ENCODE data around the gene GIGYF2.
"Not testable (repeated sequence)": the region's sequence is repeated elsewhere in the genome, so short reads cannot be mapped to it uniquely, and the experiment has no call there.

GIGYF2 gene

DNA sequence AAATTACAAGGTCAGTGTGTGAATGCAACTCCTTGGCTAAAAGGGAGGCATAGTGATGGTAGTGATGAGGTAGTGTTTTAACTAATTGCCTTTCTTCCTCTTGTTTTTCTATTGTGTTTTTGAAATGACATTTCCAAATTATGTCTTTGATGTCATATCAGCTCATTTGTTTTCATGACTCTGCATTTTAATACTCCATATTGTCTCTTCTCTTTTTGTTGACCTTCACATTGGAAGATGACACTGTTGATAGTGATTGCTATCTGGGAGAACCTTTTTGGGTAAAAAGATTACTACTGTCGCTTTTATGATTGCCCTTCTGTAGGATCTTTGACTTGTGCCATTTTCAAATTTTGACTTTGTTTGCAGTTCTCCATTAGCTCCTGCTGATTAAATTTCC lies 3.0 kb downstream of the GIGYF2 start:
- Mint-ChIP-seq H3K9me3 (peaks cover 2% of the 10 kb centered on the region), H3K4me1 (peaks cover 29% of the 10 kb centered on the region), H3K4me3 (no peak overlapping the region), H3K36me3 (peaks cover 15% of the 10 kb centered on the region), H3K27ac (no peak overlapping the region), H3K27me3 (no peaks in the 10 kb centered on the region)
- ATAC-seq (ENCODE audit: low read depth), result no peak
- no peak for DNase-seq (ENCODE audit: low spot score in 2 of 2)

DNA sequence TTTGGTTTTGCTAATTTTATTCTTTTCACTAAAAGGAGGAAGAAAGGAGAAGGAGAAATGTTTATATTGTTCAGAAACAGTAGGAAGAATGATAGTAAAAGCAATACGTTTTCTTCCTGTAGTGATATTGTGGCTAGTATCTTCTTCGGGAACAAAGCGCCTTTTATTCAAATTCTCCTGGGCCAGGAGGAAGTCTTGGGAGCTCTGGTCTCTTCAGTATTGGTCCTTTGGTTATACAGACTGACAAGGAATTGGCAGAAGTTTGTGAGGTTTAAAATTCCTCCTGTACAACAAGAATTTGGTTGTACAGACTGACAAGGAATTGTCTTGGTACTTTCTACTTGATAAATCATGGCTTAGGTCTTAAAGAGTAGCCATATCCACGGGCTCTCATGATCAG lies 9.9 kb downstream of the GIGYF2 start:
- Mint-ChIP-seq H3K4me3 (no peak overlapping the region), H3K36me3 (peaks cover 13% of the 10 kb centered on the region), H3K27ac (no peak overlapping the region), H3K27me3 (no peaks in the 10 kb centered on the region), H3K4me1 (peaks cover 3% of the 10 kb centered on the region), H3K9me3 (no peaks in the 10 kb centered on the region)
- DNase-seq (ENCODE audit: low spot score in 2 of 2), result no peak
- ATAC-seq (ENCODE audit: low read depth), result no peak

- ATAC-seq (ENCODE audit: low read depth) (no peak), DNase-seq (ENCODE audit: low spot score in 2 of 2) (no peak)
- no peak overlapping the region for H3K4me3 Mint-ChIP-seq
- peaks cover 21% of the 10 kb centered on the region for H3K36me3 Mint-ChIP-seq
- no peak overlapping the region for H3K27ac Mint-ChIP-seq
- H3K9me3 Mint-ChIP-seq, result no peaks in the 10 kb centered on the region
- peaks cover 12% of the 10 kb centered on the region for H3K4me1 Mint-ChIP-seq
- no peaks in the 10 kb centered on the region for H3K27me3 Mint-ChIP-seq
These were observed 16.4 kb downstream of the GIGYF2 start for GRCh38 chr2:232713505-232713904.

GRCh38 chr2:232714969-232715368 lies 17.8 kb downstream of the GIGYF2 start:
- no peak for DNase-seq (ENCODE audit: low spot score in 2 of 2)
- Mint-ChIP-seq H3K4me1 (peaks cover 16% of the 10 kb centered on the region), H3K27me3 (no peaks in the 10 kb centered on the region)

GRCh38 chr2:232720056-232720455 lies 22.9 kb downstream of the GIGYF2 start:
- H3K9me3 Mint-ChIP-seq, result not testable (repeated sequence)

More at GRCh38 chr2:232714969-232715368, 17.8 kb downstream of the GIGYF2 start:
- Mint-ChIP-seq H3K4me3 (no peak overlapping the region), H3K27ac (peak overlapping the region; percentile 6), H3K36me3 (peaks cover 32% of the 10 kb centered on the region), H3K9me3 (no peaks in the 10 kb centered on the region)
- no peak for ATAC-seq (ENCODE audit: low read depth)

DNA sequence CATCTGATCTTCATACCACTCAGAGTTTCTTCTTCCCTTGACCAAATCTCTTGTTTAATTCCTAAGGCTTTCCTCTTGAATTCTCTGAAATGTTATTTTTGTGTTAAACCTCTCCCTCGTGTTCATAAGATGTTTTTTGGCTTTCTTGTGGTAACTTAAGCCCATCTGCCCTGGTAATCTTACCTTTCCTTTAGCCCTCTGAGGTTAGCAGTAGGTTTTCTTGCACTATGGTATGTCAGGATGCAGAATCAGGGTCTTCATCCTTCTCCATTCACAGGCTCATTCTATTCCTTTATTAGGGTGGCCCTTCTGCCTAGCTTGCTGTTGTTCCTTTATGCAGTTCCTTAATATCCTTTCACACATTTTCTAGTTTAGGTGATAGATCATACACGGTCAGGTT lies 24.1 kb downstream of the GIGYF2 start:
- Mint-ChIP-seq H3K4me3 (no peak overlapping the region), H3K27ac (peak overlapping the region; percentile 42), H3K36me3 (peaks cover 50% of the 10 kb centered on the region), H3K9me3 (no peaks in the 10 kb centered on the region), H3K27me3 (no peaks in the 10 kb centered on the region), H3K4me1 (peaks cover 17% of the 10 kb centered on the region)
- no peak for DNase-seq (ENCODE audit: low spot score in 2 of 2)
- no peak for ATAC-seq (ENCODE audit: low read depth)

More at GRCh38 chr2:232720056-232720455, 22.9 kb downstream of the GIGYF2 start:
- not testable (repeated sequence) for H3K27me3 Mint-ChIP-seq; ATAC-seq (ENCODE audit: low read depth); DNase-seq (ENCODE audit: low spot score in 2 of 2); H3K4me3 Mint-ChIP-seq; H3K27ac Mint-ChIP-seq
- Mint-ChIP-seq H3K36me3 (peaks cover 47% of the 10 kb centered on the region), H3K4me1 (peaks cover 20% of the 10 kb centered on the region)

DNA sequence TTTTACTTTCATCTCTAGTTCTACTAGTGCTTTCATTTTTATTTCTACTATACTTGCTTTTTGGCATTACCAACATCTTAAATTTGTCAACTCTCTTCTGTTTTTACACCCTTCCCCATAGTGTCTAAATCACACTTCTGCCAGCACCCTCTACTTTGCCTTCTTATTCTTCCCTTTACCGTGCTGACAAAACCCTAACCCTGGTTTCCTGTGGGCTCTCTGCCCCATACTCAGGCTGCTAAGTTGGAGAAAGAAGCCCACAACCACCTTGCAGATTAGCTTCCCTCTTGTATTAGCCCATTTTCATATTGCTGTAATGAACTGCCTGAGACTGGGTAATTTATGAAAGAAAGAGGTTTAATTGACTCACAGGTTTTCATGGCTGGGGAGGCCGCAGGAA lies 24.8 kb downstream of the GIGYF2 start:
- DNase-seq (ENCODE audit: low spot score in 2 of 2) (no peak), ATAC-seq (ENCODE audit: low read depth) (no peak)
- Mint-ChIP-seq H3K4me1 (peaks cover 17% of the 10 kb centered on the region), H3K4me3 (no peak overlapping the region), H3K27me3 (no peaks in the 10 kb centered on the region), H3K27ac (peak overlapping the region; percentile 42), H3K36me3 (peaks cover 48% of the 10 kb centered on the region), H3K9me3 (no peaks in the 10 kb centered on the region)

DNA sequence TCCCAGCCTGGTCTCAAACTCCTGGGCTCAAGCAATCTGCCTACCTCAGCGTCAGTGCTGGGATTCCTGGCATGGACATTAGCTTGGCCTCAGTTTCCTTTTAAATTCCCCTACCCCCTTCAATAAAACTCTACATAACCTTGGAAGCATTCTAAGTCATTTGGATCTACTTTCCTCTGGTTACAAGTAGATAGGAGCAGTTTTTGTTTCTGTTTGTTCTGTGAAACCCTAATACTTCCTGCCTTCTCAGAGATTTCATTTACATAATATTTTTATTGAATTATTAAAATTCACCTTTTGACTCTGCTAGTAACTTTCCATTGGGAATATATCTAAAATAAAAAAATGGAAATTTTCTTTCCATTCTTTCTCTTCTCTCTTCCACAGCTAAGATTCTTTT lies 25.9 kb downstream of the GIGYF2 start:
- no peaks in the 10 kb centered on the region for H3K27me3 Mint-ChIP-seq
- no peak for DNase-seq (ENCODE audit: low spot score in 2 of 2)
- no peaks in the 10 kb centered on the region for H3K9me3 Mint-ChIP-seq
- H3K27ac Mint-ChIP-seq, result no peak overlapping the region
- H3K4me3 Mint-ChIP-seq, result no peak overlapping the region
- ATAC-seq (ENCODE audit: low read depth), result no peak
- peaks cover 19% of the 10 kb centered on the region for H3K4me1 Mint-ChIP-seq
- H3K36me3 Mint-ChIP-seq, result peaks cover 50% of the 10 kb centered on the region

DNA sequence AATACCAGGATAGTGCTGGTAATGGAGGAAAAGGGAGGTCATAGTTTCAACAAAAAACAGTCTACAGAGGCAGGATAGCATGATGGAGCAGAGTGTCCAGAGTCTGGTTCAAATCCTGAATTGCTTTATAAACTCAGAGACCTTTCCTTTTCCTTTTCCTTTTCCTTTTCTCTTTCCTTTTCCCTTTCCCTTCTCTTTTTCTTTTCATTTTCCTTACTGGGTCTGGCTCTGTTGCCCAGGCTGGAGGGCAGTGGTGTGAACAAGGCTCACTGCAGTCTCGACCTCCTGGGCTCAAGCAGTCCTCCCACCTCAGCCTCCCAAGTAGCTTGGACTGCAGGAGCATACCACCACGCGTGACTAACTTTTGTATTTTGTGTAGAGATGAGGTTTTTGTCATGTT lies 31.7 kb downstream of the GIGYF2 start:
- H3K27me3 Mint-ChIP-seq, result no peaks in the 10 kb centered on the region
- H3K4me1 Mint-ChIP-seq, result peaks cover 8% of the 10 kb centered on the region
- no peaks in the 10 kb centered on the region for H3K9me3 Mint-ChIP-seq
- ATAC-seq (ENCODE audit: low read depth) (no peak), DNase-seq (ENCODE audit: low spot score in 2 of 2) (no peak)
- H3K4me3 Mint-ChIP-seq, result no peak overlapping the region
- H3K27ac Mint-ChIP-seq, result no peak overlapping the region
- H3K36me3 Mint-ChIP-seq, result peaks cover 42% of the 10 kb centered on the region

DNA sequence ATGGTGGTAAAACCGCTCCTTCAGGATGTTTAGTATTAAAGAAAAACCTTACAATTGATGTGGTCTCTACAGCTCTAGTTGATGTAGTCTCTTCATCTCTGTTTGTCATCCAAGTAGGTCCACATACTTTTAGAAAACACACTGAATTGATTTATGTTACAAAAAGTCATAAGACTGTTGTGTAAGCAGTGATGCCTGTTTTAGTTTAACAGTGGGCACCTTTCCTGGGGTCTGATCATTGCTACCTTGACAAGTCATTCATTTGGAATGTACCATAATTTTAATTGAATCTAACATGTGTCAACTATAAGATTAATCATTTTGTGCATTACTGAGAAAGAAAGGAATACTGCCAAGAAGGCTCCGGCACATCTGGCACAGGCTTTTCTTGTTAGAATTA lies 34.3 kb downstream of the GIGYF2 start:
- Mint-ChIP-seq H3K27me3 (no peaks in the 10 kb centered on the region), H3K36me3 (peaks cover 33% of the 10 kb centered on the region), H3K4me3 (no peak overlapping the region), H3K9me3 (no peaks in the 10 kb centered on the region), H3K27ac (no peak overlapping the region), H3K4me1 (peaks cover 8% of the 10 kb centered on the region)
- ATAC-seq (ENCODE audit: low read depth), result no peak
- no peak for DNase-seq (ENCODE audit: low spot score in 2 of 2)

DNA sequence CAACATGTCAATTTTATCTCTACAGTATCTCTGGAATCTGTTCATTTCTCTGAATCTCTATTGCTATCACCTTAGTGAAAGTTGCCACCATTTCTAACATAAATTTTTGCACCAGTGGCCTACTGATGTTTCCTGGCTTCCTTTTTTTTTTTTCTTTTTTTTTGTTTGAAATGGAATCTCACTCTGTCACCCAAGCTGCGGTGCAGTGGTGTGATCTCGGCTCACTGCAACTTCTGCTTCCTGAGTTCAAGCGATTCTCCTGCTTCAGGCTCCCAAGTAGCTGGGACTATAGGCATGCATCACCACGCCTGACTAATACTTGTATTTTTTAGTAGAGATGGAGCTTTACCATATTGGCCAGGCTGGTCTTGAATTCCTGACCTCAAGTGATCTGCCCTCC lies 44.2 kb downstream of the GIGYF2 start:
- Mint-ChIP-seq H3K9me3 (no peaks in the 10 kb centered on the region), H3K4me3 (no peak overlapping the region), H3K27ac (no peak overlapping the region), H3K27me3 (no peaks in the 10 kb centered on the region), H3K36me3 (peaks cover 19% of the 10 kb centered on the region), H3K4me1 (peaks cover 4% of the 10 kb centered on the region)
- no peak for DNase-seq (ENCODE audit: low spot score in 2 of 2)
- ATAC-seq (ENCODE audit: low read depth), result no peak

- H3K4me1 Mint-ChIP-seq, result peaks cover 4% of the 10 kb centered on the region
- DNase-seq (ENCODE audit: low spot score in 2 of 2) (no peak), ATAC-seq (ENCODE audit: low read depth) (no peak)
- no peaks in the 10 kb centered on the region for H3K27me3 Mint-ChIP-seq
- H3K4me3 Mint-ChIP-seq, result no peak overlapping the region
- H3K27ac Mint-ChIP-seq, result no peak overlapping the region
- no peaks in the 10 kb centered on the region for H3K9me3 Mint-ChIP-seq
- H3K36me3 Mint-ChIP-seq, result peaks cover 19% of the 10 kb centered on the region
These were observed 44.8 kb downstream of the GIGYF2 start for GRCh38 chr2:232741972-232742371.

- Mint-ChIP-seq H3K27ac (no peak overlapping the region), H3K4me3 (no peak overlapping the region), H3K4me1 (peaks cover 4% of the 10 kb centered on the region), H3K36me3 (peaks cover 29% of the 10 kb centered on the region), H3K9me3 (no peaks in the 10 kb centered on the region), H3K27me3 (no peaks in the 10 kb centered on the region)
- ATAC-seq (ENCODE audit: low read depth) (no peak), DNase-seq (ENCODE audit: low spot score in 2 of 2) (no peak)
These were observed 47.8 kb downstream of the GIGYF2 start for GRCh38 chr2:232744963-232745362.

DNA sequence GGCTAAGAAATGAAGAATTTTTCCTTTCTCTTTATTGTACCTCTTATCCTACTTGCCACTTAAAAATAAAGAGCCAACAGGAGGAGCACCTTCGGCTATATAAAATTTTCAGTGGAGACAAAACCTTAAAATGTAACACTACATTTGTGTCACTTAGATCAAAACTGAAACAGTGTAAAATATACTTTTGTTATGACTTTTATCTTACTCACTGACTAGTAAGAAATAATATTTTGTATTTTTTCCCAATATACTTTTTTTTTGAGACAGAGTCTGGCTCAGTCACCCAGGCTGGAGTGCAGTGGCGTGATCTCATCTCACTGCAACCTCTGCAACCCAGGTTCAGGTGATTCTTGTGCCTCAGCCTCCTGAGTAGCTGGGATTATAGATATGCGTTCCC lies 50.9 kb downstream of the GIGYF2 start:
- Mint-ChIP-seq H3K4me3 (no peak overlapping the region), H3K4me1 (no peaks in the 10 kb centered on the region), H3K27ac (peak overlapping the region; percentile 62), H3K36me3 (peaks cover 27% of the 10 kb centered on the region), H3K27me3 (no peaks in the 10 kb centered on the region), H3K9me3 (no peaks in the 10 kb centered on the region)
- DNase-seq (ENCODE audit: low spot score in 2 of 2), result no peak
- no peak for ATAC-seq (ENCODE audit: low read depth)

DNA sequence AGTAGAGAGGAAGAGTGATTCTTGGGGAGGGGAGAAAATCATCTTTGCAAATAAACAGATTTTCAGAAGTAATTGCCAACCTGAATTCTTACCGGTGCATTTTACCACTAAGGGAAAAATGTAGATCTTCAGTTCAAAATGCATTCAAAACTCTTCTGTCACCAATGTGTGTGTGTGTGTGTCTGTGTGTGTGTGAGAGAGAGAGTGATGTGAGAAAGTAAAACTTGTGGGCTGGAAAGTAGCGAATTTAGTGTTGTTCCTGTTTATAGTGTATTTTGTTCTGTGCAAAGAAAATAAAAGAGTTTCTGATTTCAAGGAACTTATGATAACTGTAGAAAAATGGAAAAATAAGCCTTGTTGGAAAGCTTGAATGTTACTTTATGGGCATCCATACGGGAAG lies 52.2 kb downstream of the GIGYF2 start:
- H3K36me3 Mint-ChIP-seq, result peaks cover 23% of the 10 kb centered on the region
- no peaks in the 10 kb centered on the region for H3K27me3 Mint-ChIP-seq
- H3K9me3 Mint-ChIP-seq, result no peaks in the 10 kb centered on the region
- H3K27ac Mint-ChIP-seq, result peak overlapping the region; percentile 29
- DNase-seq (ENCODE audit: low spot score in 2 of 2) (no peak), ATAC-seq (ENCODE audit: low read depth) (no peak)
- no peaks in the 10 kb centered on the region for H3K4me1 Mint-ChIP-seq
- no peak overlapping the region for H3K4me3 Mint-ChIP-seq
